H1 (cell line): ENCODE measurements around the gene RPLP2. TPM values are rescaled to one million over a fixed set of nuclear protein-coding genes. Genes with fewer than 3 reads are reported as not detected.
A peak's percentile ranks its signal among the peaks of the same experiment; 100 is the strongest.

ENCODE experiments used
- CTCF ChIA-PET: fragments of 300-600 bp; sonication (Branson Sonifier 250); formaldehyde crosslinking; loops from one replicate; lab custom pipeline; 2021; ENCODE audit not compliant: partially characterized antibody; lab: Charles Lee
- POLR2A ChIA-PET: fragments of 300-600 bp; sonication (Branson Sonifier 250); formaldehyde crosslinking; loops from one replicate; lab custom pipeline; 2021; ENCODE audit warnings: inconsistent platforms; ENCODE audit not compliant: partially characterized antibody; lab: Charles Lee
- DNase-seq, 2 experiments: peaks; one replicate each; pipeline versions ENCODE4 v3.0.0 to v3.0.0-alpha.2; 2010 to 2022; ENCODE audit warnings: low spot score in 2 of 2, low read depth in 1 of 2, mixed read lengths in 1 of 2
- FAIRE-seq: peaks from 2 replicates; lab custom pipeline; 2011; peaks lifted over from hg19 to GRCh38; lab: Jason Lieb, UNC
- H2AFZ ChIP-seq: 2 replicates; pipeline ENCODE4 v1.8.1; 2012; ENCODE audit warnings: low read length, inconsistent platforms
- H2AK5ac ChIP-seq: 2 replicates; pipeline ENCODE4 v1.6.1; 2013; ENCODE audit warnings: low read depth, low read length
- H2BK120ac ChIP-seq: replicated peaks from 2 replicates; pipeline ENCODE3; 2013; ENCODE audit warnings: low read depth, low read length, inconsistent platforms
- H2BK12ac ChIP-seq: 2 replicates; pipeline ENCODE4 v1.6.1; 2013; ENCODE audit warnings: low read depth, low read length
- H2BK15ac ChIP-seq: 2 replicates; pipeline ENCODE4 v1.6.1; 2013; ENCODE audit warnings: low read length
- H2BK20ac ChIP-seq: 2 replicates; pipeline ENCODE4 v1.6.1; 2013; ENCODE audit warnings: low read length
- H2BK5ac ChIP-seq: 2 replicates; pipeline ENCODE4 v1.6.1; 2013; ENCODE audit warnings: low read depth, low read length
- H3K14ac ChIP-seq: 2 replicates; pipeline ENCODE4 v1.6.1; 2013; ENCODE audit warnings: inconsistent platforms; ENCODE audit not compliant: insufficient read length
- H3K18ac ChIP-seq: 2 replicates; pipeline ENCODE4 v1.6.1; 2013; ENCODE audit warnings: low read length; ENCODE audit errors: extremely low read depth
- H3K23ac ChIP-seq: 2 replicates; pipeline ENCODE4 v1.6.1; 2013; ENCODE audit warnings: inconsistent platforms; ENCODE audit not compliant: insufficient read length
- H3K23me2 ChIP-seq: 2 replicates; pipeline ENCODE4 v1.6.1; 2013; ENCODE audit warnings: low read depth, low read length
- H3K27ac ChIP-seq: 2 replicates; pipeline ENCODE4 v1.6.1; 2011; ENCODE audit warnings: low read depth, low read length, inconsistent platforms
- H3K27me3 ChIP-seq, 4 experiments: replicated peaks in 1 of 4; 1 replicate in 1 of 4; 2 replicates in 3 of 4; pipeline versions ENCODE4 v1.6.1 to v1.8.1; 2011 to 2013; ENCODE audit warnings: low read length in 3 of 4, mild to moderate bottlenecking in 3 of 4, inconsistent platforms in 2 of 4, mixed read lengths in 2 of 4, moderate library complexity in 1 of 4; ENCODE audit not compliant: control insufficient read depth in 3 of 4, insufficient read depth in 3 of 4; ENCODE audit errors: extremely low read depth in 1 of 4
- H3K36me3 ChIP-seq, 4 experiments: 2 replicates each; pipeline versions ENCODE4 v1.6.1 to v1.8.1; 2011 to 2013; ENCODE audit warnings: mild to moderate bottlenecking in 4 of 4, low read length in 3 of 4, moderate library complexity in 2 of 4, control low read depth in 1 of 4, inconsistent platforms in 1 of 4; ENCODE audit not compliant: insufficient read depth in 4 of 4, control insufficient read depth in 2 of 4
- H3K4ac ChIP-seq: replicated peaks from 2 replicates; pipeline ENCODE3; 2013; ENCODE audit warnings: low read length, low read depth, mixed read lengths, inconsistent platforms; ENCODE audit not compliant: insufficient read length
- H3K4me1 ChIP-seq, 4 experiments: replicated peaks in 1 of 4; 1 replicate in 1 of 4; 2 replicates in 3 of 4; pipeline versions ENCODE4 v1.6.1 to v1.8.1; 2011 to 2013; ENCODE audit warnings: low read length in 3 of 4, inconsistent platforms in 2 of 4, mixed read lengths in 1 of 4; ENCODE audit not compliant: insufficient read depth in 4 of 4, control insufficient read depth in 3 of 4
- H3K4me2 ChIP-seq, 2 experiments: 2 replicates each; pipeline versions ENCODE4 v1.6.1 to v1.8.1; 2011 to 2013; ENCODE audit warnings: low read depth in 2 of 2, low read length in 2 of 2, control low read depth in 1 of 2, inconsistent platforms in 1 of 2, mild to moderate bottlenecking in 1 of 2; ENCODE audit not compliant: insufficient read depth in 1 of 2
- H3K4me3 ChIP-seq, 4 experiments: fragments of 200-600, 300-600 bp in 1 of 4; sonication (generic), shearing (Covaris generic), sonication (Bioruptor Twin) in 1 of 4; 2 replicates each; pipeline versions ENCODE4 v1.5.1 to v1.8.1; 2011 to 2016; ENCODE audit warnings: low read length in 4 of 4, low read depth in 3 of 4, control low read depth in 2 of 4, inconsistent platforms in 2 of 4, mild to moderate bottlenecking in 2 of 4, mixed read lengths in 1 of 4, moderate library complexity in 1 of 4; ENCODE audit not compliant: insufficient read depth in 2 of 4; ENCODE audit errors: extremely low read depth in 1 of 4
- H3K56ac ChIP-seq: replicated peaks from 2 replicates; pipeline ENCODE3; 2013; ENCODE audit warnings: low read depth, mild to moderate bottlenecking, mixed read lengths, low read length, inconsistent platforms; ENCODE audit not compliant: insufficient read length
- H3K79me1 ChIP-seq: 2 replicates; pipeline ENCODE4 v1.6.1; 2013; ENCODE audit warnings: low read depth, low read length, control low read depth
- H3K79me2 ChIP-seq, 2 experiments: 2 replicates each; pipeline versions ENCODE4 v1.6.1 to v1.8.1; 2012 to 2013; ENCODE audit warnings: low read length in 2 of 2, mild to moderate bottlenecking in 2 of 2, inconsistent platforms in 1 of 2; ENCODE audit not compliant: insufficient read depth in 2 of 2, control insufficient read depth in 1 of 2
- H3K9ac ChIP-seq, 4 experiments: replicated peaks in 1 of 4; 1 replicate in 1 of 4; 2 replicates in 3 of 4; pipeline versions ENCODE4 v1.6.1 to v1.8.1; 2011 to 2013; ENCODE audit warnings: low read depth in 3 of 4, low read length in 3 of 4, control low read depth in 2 of 4, mild to moderate bottlenecking in 2 of 4, moderate library complexity in 2 of 4, inconsistent platforms in 1 of 4; ENCODE audit errors: extremely low read depth in 1 of 4
- H3K9me3 ChIP-seq, 2 experiments: 2 replicates each; pipeline versions ENCODE4 v1.6.1 to v1.8.1; 2012 to 2013; ENCODE audit warnings: mild to moderate bottlenecking in 2 of 2, moderate library complexity in 2 of 2, control low read depth in 1 of 2, inconsistent platforms in 1 of 2, low read depth in 1 of 2, low read length in 1 of 2, mixed read lengths in 1 of 2; ENCODE audit not compliant: insufficient read depth in 2 of 2
- H4K20me1 ChIP-seq, 2 experiments: replicated peaks in 1 of 2; 2 replicates each; pipeline versions ENCODE3 to v1.8.1; 2011 to 2013; ENCODE audit warnings: inconsistent platforms in 2 of 2, low read length in 2 of 2, mild to moderate bottlenecking in 1 of 2; ENCODE audit not compliant: insufficient read depth in 2 of 2, control insufficient read depth in 1 of 2
- H4K5ac ChIP-seq: 2 replicates; pipeline ENCODE4 v1.6.1; 2013; ENCODE audit warnings: low read length, low read depth, mixed read lengths, inconsistent platforms; ENCODE audit not compliant: insufficient read length
- H4K8ac ChIP-seq: 2 replicates; pipeline ENCODE4 v1.8.0; 2013; ENCODE audit warnings: mild to moderate bottlenecking, moderate library complexity, low read length, inconsistent platforms; ENCODE audit not compliant: insufficient read depth; ENCODE audit errors: extremely low read depth
- H4K91ac ChIP-seq: replicated peaks from 2 replicates; pipeline ENCODE3; 2013; ENCODE audit warnings: low read length, mixed read lengths, inconsistent platforms; ENCODE audit not compliant: insufficient read length
- ASH2L ChIP-seq: fragments of 200-600, 300-600 bp; sonication (generic); IDR thresholded peaks from one replicate; pipeline ENCODE4 v1.7.1; 2017; ENCODE audit warnings: low read length
- E2F6 ChIP-seq: IDR thresholded peaks from 2 replicates; pipeline ENCODE4 v1.6.1; 2012; ENCODE audit warnings: inconsistent platforms
- MAX ChIP-seq: IDR thresholded peaks from 2 replicates; pipeline ENCODE4 v1.6.1; 2012; ENCODE audit warnings: inconsistent platforms
- NRF1 ChIP-seq: IDR thresholded peaks from 2 replicates; pipeline ENCODE4 v1.6.1; 2011; ENCODE audit warnings: mild to moderate bottlenecking, low read depth, low read length, improper control_type of control experiment
- RBBP5 ChIP-seq: IDR thresholded peaks from 2 replicates; pipeline ENCODE4 v1.7.1; 2012; ENCODE audit warnings: low read depth, mild to moderate bottlenecking, inconsistent platforms, low read length, moderate library complexity, borderline replicate concordance
- RXRA ChIP-seq: IDR thresholded peaks from 2 replicates; pipeline ENCODE4 v1.6.1; 2011; ENCODE audit warnings: low read depth, mild to moderate bottlenecking, low read length, moderate library complexity; ENCODE audit not compliant: insufficient read depth
- SIN3A ChIP-seq, 2 experiments: IDR thresholded peaks in 1 of 2; conservative IDR thresholded peaks in 1 of 2; 2 replicates each; pipeline ENCODE4 v1.6.1; 2011 to 2012; ENCODE audit warnings: low read length in 2 of 2, improper control_type of control experiment in 1 of 2, low read depth in 1 of 2, mild to moderate bottlenecking in 1 of 2
- SIRT6 ChIP-seq: IDR thresholded peaks from one replicate; pipeline ENCODE4 v1.7.1; 2012; ENCODE audit warnings: low read length, inconsistent platforms
- SRF ChIP-seq: IDR thresholded peaks from 2 replicates; pipeline ENCODE4 v1.6.1; 2011; ENCODE audit warnings: mild to moderate bottlenecking, low read depth, low read length, moderate library complexity
- TBP ChIP-seq: IDR thresholded peaks from 2 replicates; pipeline ENCODE4 v1.6.1; 2011; ENCODE audit warnings: low read depth, low read length, improper control_type of control experiment
- WGBS, 2 experiments: shearing (Covaris generic) in 1 of 2; methylation state at CpG; one replicate each; pipeline versions ENCODE4 v1.1.6 to v1.1.7; 2013 to 2015; ENCODE audit warnings: low lambda C conversion rate in 2 of 2, mixed read lengths in 2 of 2, inconsistent platforms in 1 of 2, low coverage in 1 of 2, missing lambda C conversion rate in 1 of 2; ENCODE audit not compliant: insufficient replicate concordance in 2 of 2, insufficient coverage in 1 of 2, insufficient read length in 1 of 2; ENCODE audit errors: extremely low coverage in 1 of 2, missing lambda C conversion rate in 1 of 2; 5-methylcytosine and 5-hydroxymethylcytosine counted together
- polyA plus RNA-seq, 7 experiments: library from polyadenylated mRNA; depleted of rRNA in 3 of 7; stranded (reverse) in 5 of 7; unstranded in 2 of 7; fragments of >200 nt in 5 of 7; fragments of 200-250 nt in 2 of 7; gene quantifications; 1 replicate in 5 of 7; 2 replicates in 1 of 7; 4 replicates in 1 of 7; pipeline versions ENCODE4 v1.2.1 to v1.2.3, GENCODE V29; 2011 to 2013; ENCODE audit warnings: missing spikeins in 2 of 7, mixed read lengths in 2 of 7
- total RNA-seq: library from RNA; stranded (reverse); fragmentation: NEBNext Ultra II Directional; extraction: Animal tissue kit (Norgen Biotek cat#: 25700); gene quantifications from 2 replicates; pipeline ENCODE4 v1.2.1, GENCODE V29; 2021

Gene RPLP2
- total and polyA plus RNA-seq, 2 of the 8 experiments (the other 6 are each of a cell fraction or from before 2014, with no cell fraction given), result 1,789 to 2,106 TPM

- ChIA-PET CTCF (interaction anchor here (1.2 to 2.5 kb wide), 5 partner anchors 10 to 34 kb away, joined by 3 to 17 read pairs (median 5); partner anchors contain the start of gene PNPLA2), POLR2A (interaction anchor here (0.8 to 53.0 kb wide), 5 partner anchors 4 to 618 kb away, joined by 3 to 1917 read pairs (median 234); partner anchors contain the start of genes CD151, CEND1, CRACR2B and PIDD1)
- 80% methylated on average over 29 of the region's 31 CpGs; no CpG with 5 or more reads in 1 of the 2 experiments for WGBS, 2 experiments
- no peak overlapping the region for H3K9ac ChIP-seq
- H3K4ac ChIP-seq, result no peak overlapping the region
- no peak overlapping the region for H2AFZ ChIP-seq
- FAIRE-seq (no peak), DNase-seq (no peak)
- H4K8ac ChIP-seq, result no peak overlapping the region; the same call in 1 of the 2 replicates
- no peak overlapping the region for H4K5ac ChIP-seq
- no peak overlapping the region for H2BK20ac ChIP-seq
- H3K4me1 ChIP-seq, result peaks cover 0 to 39% (median 29%) of the 10 kb centered on the region in 4 experiments; a peak in 6 of 7 replicates
- peaks cover 0 to 25% (median 14%) of the 10 kb centered on the region in 4 experiments; a peak in 5 of 8 replicates for H3K36me3 ChIP-seq
- no peak overlapping the region for H2BK15ac ChIP-seq
- H3K27me3 ChIP-seq, result peaks cover 6 to 22% (median 20%) of the 10 kb centered on the region in 4 experiments
- no peak overlapping the region for H2BK120ac ChIP-seq
- no peaks in the 10 kb centered on the region; the same call in 1 of the 2 replicates for H3K79me1 ChIP-seq
- H3K79me2 ChIP-seq, result no peaks in the 10 kb centered on the region; a peak in 1 of 4 replicates
- peaks cover 22% of the 10 kb centered on the region for H3K23me2 ChIP-seq
- H4K20me1 ChIP-seq, result peaks cover 2 to 32% of the 10 kb centered on the region in 2 experiments
- H2AK5ac ChIP-seq, result no peak overlapping the region
- no peaks in the 10 kb centered on the region for H3K9me3 ChIP-seq
- H2BK5ac ChIP-seq, result no peak overlapping the region; the same call in 1 of the 2 replicates
- H3K14ac ChIP-seq, result no peak overlapping the region
- no peak overlapping the region for H3K27ac ChIP-seq
- H2BK12ac ChIP-seq, result no peak overlapping the region
- H3K23ac ChIP-seq, result no peak overlapping the region
- H3K4me3 ChIP-seq, result no peak overlapping the region
- no peak overlapping the region for H3K18ac ChIP-seq
- peak overlapping the region in 1 of 2 experiments; percentile 84; a peak in 1 of 4 replicates for H3K4me2 ChIP-seq
- no peak overlapping the region for H4K91ac ChIP-seq
- H3K56ac ChIP-seq, result no peak overlapping the region
- TF ChIP-seq TBP (no peak), MAX (no peak), SRF (no peak), SIRT6 (no peak), SIN3A (conservative IDR thresholded peaks at IDR 0.05 in 1 of 2, IDR thresholded peaks at IDR 0.05 in 1 of 2; ENCODE audit: low read depth in 1 of 2, low read length in 2 of 2) (no peak), RBBP5 (no peak), RXRA (no peak), ASH2L (no peak), NRF1 (no peak), E2F6 (no peak)
These were observed 24.9 kb downstream of the RPLP2 start for GRCh38 chr11:834371-835316.
